Endothelial cell of umbilical vein (primary cell): ENCODE data around the gene KCNC1. TPM values are rescaled to one million over a fixed set of nuclear protein-coding genes. Genes with fewer than 3 reads are reported as not detected.

Experiments
- BruUV-seq: library from RNA; stranded (reverse); fragments of 400-500 nt; replicated peaks from 2 replicates; lab custom pipeline; 2021; lab: Mats Ljungman, UMichigan
- CTCF ChIA-PET: fragments of 300-600, 350-600 bp; sonication (Branson Sonifier 250); formaldehyde crosslinking; loops from one replicate; lab custom pipeline; 2021; ENCODE audit warnings: antibody characterized with exemption, inconsistent platforms; lab: Charles Lee
- POLR2A ChIA-PET: fragments of 300-600, 350-600 bp; sonication (Branson Sonifier 250); formaldehyde crosslinking; loops from one replicate; lab custom pipeline; 2021; ENCODE audit warnings: antibody characterized with exemption, inconsistent platforms; lab: Charles Lee
- DNase-seq: peaks from one replicate; pipeline ENCODE4 v3.0.0-alpha.2; 2011; ENCODE audit warnings: low read depth, low spot score
- FAIRE-seq: peaks from 2 replicates; lab custom pipeline; 2011; peaks lifted over from hg19 to GRCh38; lab: Jason Lieb, UNC
- H2AFZ ChIP-seq: 2 replicates; pipeline ENCODE4 v1.6.0; 2012; ENCODE audit warnings: low read depth, low read length, control low read depth, inconsistent platforms
- H3K27ac ChIP-seq: 2 replicates; pipeline ENCODE4 v1.5.1; 2011; ENCODE audit warnings: low read depth, mild to moderate bottlenecking, control low read depth, low read length, moderate library complexity; ENCODE audit not compliant: insufficient read depth
- H3K27me3 ChIP-seq, 2 experiments: 2 replicates each; pipeline versions ENCODE4 v1.6.0 to v1.6.1; 2011; ENCODE audit warnings: low read length in 2 of 2, mixed read lengths in 1 of 2; ENCODE audit not compliant: control insufficient read depth in 2 of 2, insufficient read depth in 2 of 2
- H3K36me3 ChIP-seq, 2 experiments: 2 replicates in 1 of 2; 3 replicates in 1 of 2; pipeline ENCODE4 v1.5.1; 2011; ENCODE audit warnings: low read length in 2 of 2, mild to moderate bottlenecking in 1 of 2, moderate library complexity in 1 of 2; ENCODE audit not compliant: control insufficient read depth in 2 of 2, insufficient read depth in 2 of 2; ENCODE audit errors: extremely low read depth in 1 of 2
- H3K4me1 ChIP-seq: 3 replicates; pipeline ENCODE4 v1.5.1; 2011; ENCODE audit warnings: mild to moderate bottlenecking, low read length; ENCODE audit not compliant: control insufficient read depth, insufficient read depth; ENCODE audit errors: extremely low read depth
- H3K4me2 ChIP-seq: 2 replicates; pipeline ENCODE4 v1.6.1; 2011; ENCODE audit warnings: low read length, control low read depth, mixed read lengths; ENCODE audit not compliant: insufficient read depth
- H3K4me3 ChIP-seq, 3 experiments: fragments of 200-600 bp in 1 of 3; sonication (generic), shearing (Covaris generic) in 1 of 3; replicated peaks in 1 of 3; 2 replicates each; pipeline ENCODE4 v1.5.1; 2011 to 2016; ENCODE audit warnings: control low read depth in 3 of 3, low read length in 3 of 3, mild to moderate bottlenecking in 2 of 3, inconsistent platforms in 1 of 3, low read depth in 1 of 3, moderate library complexity in 1 of 3; ENCODE audit not compliant: insufficient read depth in 1 of 3
- H3K79me2 ChIP-seq: 2 replicates; pipeline ENCODE4 v1.6.0; 2012; ENCODE audit warnings: low read length, inconsistent platforms; ENCODE audit not compliant: control insufficient read depth, insufficient read depth
- H3K9ac ChIP-seq: replicated peaks from 2 replicates; pipeline ENCODE3; 2011; ENCODE audit warnings: low read length, control low read depth; ENCODE audit not compliant: insufficient read depth; ENCODE audit errors: extremely low read depth
- H3K9me1 ChIP-seq: replicated peaks from 3 replicates; pipeline ENCODE4 v1.6.0; 2011; ENCODE audit warnings: mild to moderate bottlenecking, low read length; ENCODE audit not compliant: control insufficient read depth, insufficient read depth; ENCODE audit errors: extremely low read depth
- H3K9me3 ChIP-seq: replicated peaks from 2 replicates; pipeline ENCODE4 v1.5.1; 2012; ENCODE audit warnings: low read length, inconsistent platforms; ENCODE audit not compliant: control insufficient read depth, insufficient read depth
- H4K20me1 ChIP-seq: replicated peaks from 2 replicates; pipeline ENCODE3; 2011; ENCODE audit warnings: mild to moderate bottlenecking, low read length; ENCODE audit not compliant: control insufficient read depth, insufficient read depth; ENCODE audit errors: extremely low read depth
- EZH2 ChIP-seq: IDR thresholded peaks from 2 replicates; pipeline ENCODE4 v1.6.1; 2012; ENCODE audit warnings: borderline replicate concordance, low read depth, mild to moderate bottlenecking, moderate library complexity, low read length, inconsistent platforms; ENCODE audit not compliant: severe bottlenecking
- FOS ChIP-seq: IDR thresholded peaks from 2 replicates; pipeline ENCODE4 v1.6.1; 2011; ENCODE audit warnings: mild to moderate bottlenecking, low read length, moderate library complexity, borderline replicate concordance; ENCODE audit not compliant: insufficient read depth
- GATA2 ChIP-seq: IDR thresholded peaks from 2 replicates; pipeline ENCODE4 v1.7.0; 2011; ENCODE audit warnings: low read depth, mild to moderate bottlenecking, moderate library complexity, mixed read lengths, low read length; ENCODE audit not compliant: insufficient read length, insufficient read depth
- JUN ChIP-seq: IDR thresholded peaks from 2 replicates; pipeline ENCODE4 v1.6.1; 2011; ENCODE audit warnings: borderline replicate concordance, low read depth; ENCODE audit not compliant: insufficient read length, insufficient read depth
- MYC ChIP-seq: IDR thresholded peaks from one replicate; pipeline ENCODE4 v1.6.1; 2011; ENCODE audit warnings: mild to moderate bottlenecking, low read depth, low read length
- POLR2A ChIP-seq: IDR thresholded peaks from 2 replicates; pipeline ENCODE4 v1.6.1; 2012; ENCODE audit warnings: low read depth, mild to moderate bottlenecking, control low read depth, low read length
- POLR2AphosphoS5 ChIP-seq: IDR thresholded peaks from 2 replicates; pipeline ENCODE4 v1.6.1; 2012; ENCODE audit warnings: low read depth, mild to moderate bottlenecking, control low read depth, low read length, moderate library complexity; ENCODE audit not compliant: insufficient read depth
- dilution Hi-C: fragments of 300-500 bp; cut with MboI; formaldehyde crosslinking; loops from one replicate; pipeline ENCODE4 v1.15.0; 2019; ENCODE audit warnings: low sequenced_read_pairs; ENCODE audit not compliant: extremely low pct_ligation_motif_present
- intact Hi-C: fragments of 100-400 bp; cut with micrococcal nuclease; formaldehyde crosslinking; loops from one replicate; pipeline ENCODE4 v1.10.0; 2022
- polyA plus RNA-seq, 4 experiments: library from polyadenylated mRNA; depleted of rRNA in 3 of 4; stranded (reverse) in 3 of 4; unstranded in 1 of 4; fragments of >200 nt; gene quantifications; 2 replicates each; pipeline versions ENCODE4 v1.2.1 to v1.2.3, GENCODE V29; 2011 to 2012; ENCODE audit warnings: missing spikeins in 1 of 4
- total RNA-seq: library from RNA; stranded (reverse); gene quantifications from 2 replicates; pipeline ENCODE4 v1.2.3, GENCODE V29; 2021
- TF ChIP-seq, protein P1 (sequence below): IDR thresholded peaks from 2 replicates; pipeline ENCODE4 v1.6.1; 2011; ENCODE audit not compliant: insufficient read depth, insufficient read length
- TF ChIP-seq, protein P2 (sequence below), 2 donors: IDR thresholded peaks; 1 replicate in 1 of 2; 2 replicates in 1 of 2; pipeline ENCODE4 v1.5.1; 2011; ENCODE audit warnings: low read length in 2 of 2, mild to moderate bottlenecking in 2 of 2, moderate library complexity in 2 of 2, control low read depth in 1 of 2, inconsistent platforms in 1 of 2, low read depth in 1 of 2; ENCODE audit not compliant: insufficient read depth in 1 of 2; ENCODE audit errors: extremely low read depth in 1 of 2

The KCNC1 gene
- total and polyA plus RNA-seq, 2 donors (not counting 3 experiments of a cell fraction or from before 2014, with no cell fraction given): not detected

DNA sequence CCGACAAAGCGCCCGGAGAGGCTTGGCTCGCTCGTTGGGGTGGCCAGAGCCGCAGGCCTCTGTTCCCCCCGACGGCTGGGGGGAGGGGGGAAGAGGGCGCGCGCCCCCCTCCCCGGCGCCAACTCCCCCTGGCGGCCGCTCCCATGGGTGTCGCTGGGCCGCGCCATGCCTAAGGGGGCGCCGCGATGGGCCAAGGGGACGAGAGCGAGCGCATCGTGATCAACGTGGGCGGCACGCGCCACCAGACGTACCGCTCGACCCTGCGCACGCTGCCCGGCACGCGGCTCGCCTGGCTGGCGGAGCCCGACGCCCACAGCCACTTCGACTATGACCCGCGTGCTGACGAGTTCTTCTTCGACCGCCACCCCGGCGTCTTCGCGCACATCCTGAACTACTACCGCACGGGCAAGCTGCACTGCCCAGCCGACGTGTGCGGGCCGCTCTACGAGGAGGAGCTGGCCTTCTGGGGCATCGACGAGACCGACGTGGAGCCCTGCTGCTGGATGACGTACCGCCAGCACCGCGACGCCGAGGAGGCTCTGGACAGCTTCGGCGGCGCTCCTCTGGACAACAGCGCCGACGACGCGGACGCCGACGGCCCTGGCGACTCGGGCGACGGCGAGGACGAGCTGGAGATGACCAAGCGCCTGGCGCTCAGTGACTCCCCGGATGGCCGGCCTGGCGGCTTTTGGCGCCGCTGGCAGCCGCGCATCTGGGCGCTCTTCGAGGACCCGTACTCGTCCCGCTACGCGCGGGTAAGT lies 1.4 kb downstream of the KCNC1 start:
- H3K4me2 ChIP-seq: no peak overlapping the region
- H3K4me1 ChIP-seq: peaks cover 7% of the 10 kb centered on the region
- no peak for TF ChIP-seq JUN
- TF ChIP-seq POLR2AphosphoS5: no peak
- TF ChIP-seq EZH2: peak; percentile 74
- no peak for TF ChIP-seq GATA2
- TF ChIP-seq, protein P1, sequence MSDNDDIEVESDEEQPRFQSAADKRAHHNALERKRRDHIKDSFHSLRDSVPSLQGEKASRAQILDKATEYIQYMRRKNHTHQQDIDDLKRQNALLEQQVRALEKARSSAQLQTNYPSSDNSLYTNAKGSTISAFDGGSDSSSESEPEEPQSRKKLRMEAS: no peak
- no peak for TF ChIP-seq FOS
- no peak for TF ChIP-seq POLR2A
- TF ChIP-seq MYC: no peak
- TF ChIP-seq, protein P2, sequence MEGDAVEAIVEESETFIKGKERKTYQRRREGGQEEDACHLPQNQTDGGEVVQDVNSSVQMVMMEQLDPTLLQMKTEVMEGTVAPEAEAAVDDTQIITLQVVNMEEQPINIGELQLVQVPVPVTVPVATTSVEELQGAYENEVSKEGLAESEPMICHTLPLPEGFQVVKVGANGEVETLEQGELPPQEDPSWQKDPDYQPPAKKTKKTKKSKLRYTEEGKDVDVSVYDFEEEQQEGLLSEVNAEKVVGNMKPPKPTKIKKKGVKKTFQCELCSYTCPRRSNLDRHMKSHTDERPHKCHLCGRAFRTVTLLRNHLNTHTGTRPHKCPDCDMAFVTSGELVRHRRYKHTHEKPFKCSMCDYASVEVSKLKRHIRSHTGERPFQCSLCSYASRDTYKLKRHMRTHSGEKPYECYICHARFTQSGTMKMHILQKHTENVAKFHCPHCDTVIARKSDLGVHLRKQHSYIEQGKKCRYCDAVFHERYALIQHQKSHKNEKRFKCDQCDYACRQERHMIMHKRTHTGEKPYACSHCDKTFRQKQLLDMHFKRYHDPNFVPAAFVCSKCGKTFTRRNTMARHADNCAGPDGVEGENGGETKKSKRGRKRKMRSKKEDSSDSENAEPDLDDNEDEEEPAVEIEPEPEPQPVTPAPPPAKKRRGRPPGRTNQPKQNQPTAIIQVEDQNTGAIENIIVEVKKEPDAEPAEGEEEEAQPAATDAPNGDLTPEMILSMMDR (IDR thresholded peaks at IDR 0.05; ENCODE audit: extremely low read depth in 1 of 2, insufficient read depth in 1 of 2, low read depth in 1 of 2, low read length in 2 of 2): peak; percentile 22 to 41
- H2AFZ ChIP-seq: no peak overlapping the region
- H3K79me2 ChIP-seq: no peaks in the 10 kb centered on the region
- H4K20me1 ChIP-seq: no peaks in the 10 kb centered on the region
- no peak overlapping the region for H3K27ac ChIP-seq
- POLR2A ChIA-PET: no interaction called here
- no TSS peak for BruUV-seq
- H3K9me3 ChIP-seq: no peaks in the 10 kb centered on the region
- H3K9ac ChIP-seq: no peak overlapping the region
- dilution Hi-C loops (no loop called here), intact Hi-C loops (loop anchor here (5.0 to 10.0 kb wide), 2 partner anchors 244 to 369 kb away; partner anchors contain the start of gene SAAL1)
- no peak overlapping the region for H3K4me3 ChIP-seq
- CTCF ChIA-PET: interaction anchor here (0.9 to 7.5 kb wide), 5 partner anchors 16 to 296 kb away, joined by 3 to 593 read pairs (median 4); no protein-coding TSS in a partner anchor
- H3K36me3 ChIP-seq: no peaks in the 10 kb centered on the region
- no peak for DNase-seq
- no peaks in the 10 kb centered on the region for H3K9me1 ChIP-seq
- no peak for FAIRE-seq
- peaks cover 55 to 58% of the 10 kb centered on the region in 2 experiments for H3K27me3 ChIP-seq
